ENCODE results near the gene GPRC5D. TPM values are rescaled to one million over a fixed set of nuclear protein-coding genes. Genes with fewer than 3 reads are reported as not detected.
A peak's percentile ranks its signal among the peaks of the same experiment; 100 is the strongest.

GPRC5D gene
- total RNA-seq, 3 donors from 2014 or later = not detected

DNA sequence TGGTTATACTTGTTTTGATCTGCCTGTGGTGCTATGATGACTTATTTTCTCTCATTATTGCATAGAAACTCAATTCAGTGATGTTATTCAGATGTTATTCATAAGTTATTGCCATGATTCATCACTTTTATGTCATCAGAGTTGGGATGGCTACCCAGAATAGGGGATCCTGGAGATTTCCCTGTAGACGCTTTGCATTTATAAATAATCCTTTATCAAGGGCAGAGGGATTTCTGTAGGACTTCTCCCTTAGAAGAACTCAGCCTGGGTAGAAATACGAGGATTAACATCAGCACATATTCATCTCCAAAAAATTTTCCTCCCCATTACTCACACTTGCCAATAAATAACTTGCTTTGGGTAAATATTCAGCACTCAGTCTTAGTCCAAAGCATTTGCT lies 55.7 kb downstream of the GPRC5D start:
- Histone ChIP-seq H3K9me3 (no peaks in the 10 kb centered on the region), H3K4me3 (no peak overlapping the region), H3K36me3 (ENCODE audit: low read depth) (no peaks in the 10 kb centered on the region), H3K4me1 (ENCODE audit: low read depth) (peaks cover 12% of the 10 kb centered on the region)
- intact Hi-C loops (cut with DNase I, micrococcal nuclease) = no loop called here
- TF ChIP-seq, protein P1, sequence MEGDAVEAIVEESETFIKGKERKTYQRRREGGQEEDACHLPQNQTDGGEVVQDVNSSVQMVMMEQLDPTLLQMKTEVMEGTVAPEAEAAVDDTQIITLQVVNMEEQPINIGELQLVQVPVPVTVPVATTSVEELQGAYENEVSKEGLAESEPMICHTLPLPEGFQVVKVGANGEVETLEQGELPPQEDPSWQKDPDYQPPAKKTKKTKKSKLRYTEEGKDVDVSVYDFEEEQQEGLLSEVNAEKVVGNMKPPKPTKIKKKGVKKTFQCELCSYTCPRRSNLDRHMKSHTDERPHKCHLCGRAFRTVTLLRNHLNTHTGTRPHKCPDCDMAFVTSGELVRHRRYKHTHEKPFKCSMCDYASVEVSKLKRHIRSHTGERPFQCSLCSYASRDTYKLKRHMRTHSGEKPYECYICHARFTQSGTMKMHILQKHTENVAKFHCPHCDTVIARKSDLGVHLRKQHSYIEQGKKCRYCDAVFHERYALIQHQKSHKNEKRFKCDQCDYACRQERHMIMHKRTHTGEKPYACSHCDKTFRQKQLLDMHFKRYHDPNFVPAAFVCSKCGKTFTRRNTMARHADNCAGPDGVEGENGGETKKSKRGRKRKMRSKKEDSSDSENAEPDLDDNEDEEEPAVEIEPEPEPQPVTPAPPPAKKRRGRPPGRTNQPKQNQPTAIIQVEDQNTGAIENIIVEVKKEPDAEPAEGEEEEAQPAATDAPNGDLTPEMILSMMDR (IDR thresholded peaks at IDR 0.05) = no peak
- DNase-seq = no peak
- no peak for ATAC-seq

DNA sequence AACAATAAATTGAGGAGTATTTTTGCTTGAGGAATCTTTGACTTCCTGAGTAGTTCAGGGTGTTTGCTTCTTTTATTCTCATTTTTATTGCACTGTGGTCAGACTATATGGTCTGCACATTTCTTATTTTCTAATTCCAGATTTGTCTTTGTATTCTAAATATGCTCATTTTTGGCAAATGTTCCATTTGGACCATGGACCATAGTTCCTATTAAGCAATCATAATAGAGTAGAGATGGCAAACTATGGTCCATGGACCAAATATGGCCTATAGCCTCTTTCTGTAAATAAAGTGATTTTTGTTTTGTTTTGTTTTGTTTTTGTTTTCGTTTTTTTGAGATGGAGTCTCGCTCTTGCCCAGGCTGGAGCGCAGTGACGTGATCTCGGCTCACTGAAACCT lies 58.5 kb downstream of the GPRC5D start:
- ATAC-seq (no peak), DNase-seq (no peak)
- TF ChIP-seq, protein P1 (IDR thresholded peaks at IDR 0.05) = no peak
- Histone ChIP-seq H3K36me3 (ENCODE audit: low read depth) (no peaks in the 10 kb centered on the region), H3K9me3 (no peaks in the 10 kb centered on the region), H3K4me1 (ENCODE audit: low read depth) (peaks cover 16% of the 10 kb centered on the region), H3K4me3 (no peak overlapping the region)
- intact Hi-C loops (cut with DNase I, micrococcal nuclease) = loop anchor here in 1 of 2 donors (5.0 kb wide), 1 partner anchor 56 kb away; no protein-coding TSS in a partner anchor

DNA sequence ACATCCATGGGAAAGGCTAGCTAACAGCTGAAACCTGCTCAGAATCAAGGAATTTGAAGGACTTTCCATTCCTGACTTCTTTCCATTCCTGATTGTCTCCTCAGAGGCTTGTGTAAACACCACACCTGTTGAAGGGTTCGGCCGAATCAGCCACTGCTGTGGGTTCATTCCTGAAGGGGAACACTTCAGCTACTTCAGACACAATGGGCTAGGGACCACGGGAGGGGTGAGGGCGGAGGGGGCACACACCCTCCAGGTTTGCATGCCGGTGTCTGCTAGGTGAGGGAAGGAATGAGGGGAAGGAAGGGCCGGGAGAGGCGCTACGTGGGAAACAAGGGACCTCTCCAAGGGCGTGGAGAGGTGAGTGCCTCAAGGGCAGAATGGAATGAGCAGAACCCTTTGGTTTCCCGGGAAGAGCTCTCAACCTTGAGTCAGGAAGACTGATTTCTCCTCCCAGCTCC lies 59.3 kb downstream of the GPRC5D start:
- H3K4me3 ChIP-seq = peak overlapping the region; percentile 22
- no peaks in the 10 kb centered on the region for H3K36me3 ChIP-seq (ENCODE audit: low read depth)
- no peaks in the 10 kb centered on the region for H3K9me3 ChIP-seq
- ATAC-seq = peak; percentile 9
- peak in 2 of 3 donors; percentile 60 to 62 for DNase-seq
- intact Hi-C loops (cut with DNase I, micrococcal nuclease) = loop anchor here in 1 of 2 donors (5.0 kb wide), 1 partner anchor 55 kb away; no protein-coding TSS in a partner anchor
- peaks cover 16% of the 10 kb centered on the region for H3K4me1 ChIP-seq (ENCODE audit: low read depth)
- TF ChIP-seq, protein P1 (IDR thresholded peaks at IDR 0.05) = no peak

DNA sequence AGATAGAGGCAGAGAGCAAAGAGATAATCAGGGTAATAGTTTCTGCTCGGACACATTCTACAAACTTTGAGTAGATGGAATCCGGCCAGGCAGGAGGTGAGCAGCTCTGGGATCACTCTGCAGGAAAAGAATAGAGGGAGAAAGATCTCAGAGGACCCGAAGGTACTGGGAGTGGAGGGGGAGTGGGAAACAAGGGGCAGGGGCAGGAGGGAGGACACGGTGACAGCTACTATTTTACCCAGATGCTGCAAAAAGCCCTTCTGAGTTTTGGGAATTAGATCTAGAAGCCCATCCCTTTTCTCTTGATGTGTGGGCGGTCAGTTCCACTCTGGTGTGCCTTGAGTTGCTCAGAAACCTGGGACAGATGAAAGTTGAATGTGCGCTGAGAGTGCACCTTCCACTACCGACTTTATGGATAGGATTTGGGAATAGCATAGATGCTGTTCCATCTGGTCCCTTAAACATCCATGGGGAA lies 60.1 kb downstream of the GPRC5D start:
- no peak for ATAC-seq

DNA sequence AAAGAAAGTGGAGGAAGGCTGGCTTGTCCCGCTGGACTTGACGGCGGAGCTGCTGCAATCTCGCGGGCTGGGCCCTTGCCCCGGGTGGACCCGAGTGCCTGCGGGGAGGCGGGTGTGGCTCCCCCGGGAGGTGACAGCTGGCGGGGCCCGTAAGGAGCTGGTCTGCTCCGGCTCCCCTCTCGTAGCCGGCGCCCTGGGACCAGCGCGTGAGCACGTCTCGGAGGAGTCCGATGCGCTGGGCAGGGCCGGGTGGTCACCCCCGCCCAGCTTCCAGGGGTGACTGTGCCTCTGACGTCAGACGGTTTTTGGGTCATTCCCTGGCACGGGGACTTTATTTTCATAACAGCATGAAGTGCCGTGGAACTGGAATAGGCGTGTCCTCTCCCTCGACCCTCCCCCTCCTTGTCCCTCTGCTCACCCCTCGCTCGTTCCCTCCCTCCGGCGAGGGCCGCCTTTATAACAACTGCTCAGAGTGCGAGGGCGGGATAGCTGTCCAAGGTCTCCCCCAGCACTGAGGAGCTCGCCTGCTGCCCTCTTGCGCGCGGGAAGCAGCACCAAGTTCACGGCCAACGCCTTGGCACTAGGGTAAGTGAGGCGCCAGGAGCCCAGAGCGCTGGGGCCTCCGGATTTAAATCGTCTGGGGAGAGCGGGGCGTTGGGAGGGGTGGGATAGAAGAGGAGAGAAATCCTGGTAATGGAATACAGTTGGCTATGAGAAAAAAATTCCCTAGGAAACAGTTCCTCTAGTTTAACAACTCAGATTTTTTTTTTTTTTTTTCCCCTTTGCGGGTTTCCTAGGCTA lies 60.7 kb downstream of the GPRC5D start, which contains the start of gene GPRC5A:
GPRC5A (plus strand) TSS at position 483 of the 801 bp plus-strand sequence. CDS start 16,688 bp downstream, outside the sequence.
- peak; percentile 84 for ATAC-seq

More for the DNA sequence above, 60.1 kb downstream of the GPRC5D start:
- Histone ChIP-seq H3K9me3 (no peaks in the 10 kb centered on the region), H3K4me3 (peak overlapping the region; percentile 22), H3K4me1 (ENCODE audit: low read depth) (peaks cover 16% of the 10 kb centered on the region), H3K36me3 (ENCODE audit: low read depth) (no peaks in the 10 kb centered on the region)
- no peak for DNase-seq
- intact Hi-C loops (cut with DNase I, micrococcal nuclease) = loop anchor here in 1 of 2 donors (5.0 kb wide), 1 partner anchor 55 kb away; no protein-coding TSS in a partner anchor
- TF ChIP-seq, protein P1 (IDR thresholded peaks at IDR 0.05) = no peak

More for the DNA sequence above, 60.7 kb downstream of the GPRC5D start, which contains the start of gene GPRC5A:
- H3K36me3 ChIP-seq (ENCODE audit: low read depth) = no peaks in the 10 kb centered on the region
- no peaks in the 10 kb centered on the region for H3K9me3 ChIP-seq
- TF ChIP-seq, protein P1 (IDR thresholded peaks at IDR 0.05) = no peak
- peak; percentile 90 to 94 (median 92) for DNase-seq
- H3K4me1 ChIP-seq (ENCODE audit: low read depth) = peaks cover 16% of the 10 kb centered on the region
- intact Hi-C loops (cut with DNase I, micrococcal nuclease) = loop anchor here in 1 of 2 donors (5.0 kb wide), 1 partner anchor 54 kb away; no protein-coding TSS in a partner anchor
- H3K4me3 ChIP-seq = peak within 1 kb of the TSS; percentile 22

Other genes with a start within 250 kb of the GPRC5D start
- gene CDKN1B, start 234.8 kb downstream of the GPRC5D start, total RNA-seq = 10 to 100 TPM; 46.7 to 71.1 (median 53.0) TPM
- 10 to 100 TPM in 1 of 3 donors, 1 to 10 TPM in 1, under 1 TPM in 1; 0.93 to 12.9 (median 5.0) TPM for gene APOLD1, start 166.5 kb downstream of the GPRC5D start, total RNA-seq
- gene DDX47, start 138.8 kb downstream of the GPRC5D start, total RNA-seq = 10 to 100 TPM; 35.0 to 45.4 (median 40.9) TPM
- gene GPRC5A, start 60.6 kb downstream of the GPRC5D start, total RNA-seq = 100 to 1,000 TPM; 136 to 326 (median 320) TPM
- 10 to 100 TPM; 46.0 to 68.1 (median 62.1) TPM for gene HEBP1, start 48.1 kb upstream of the GPRC5D start, total RNA-seq
- 1 to 10 TPM; 1.4 to 3.4 (median 1.9) TPM for gene FAM234B, start 92.2 kb upstream of the GPRC5D start, total RNA-seq
- not detected for gene GSG1, start 151.5 kb upstream of the GPRC5D start, total RNA-seq
- gene EMP1, start 244.6 kb upstream of the GPRC5D start, total RNA-seq = 100 to 1,000 TPM; 245 to 680 (median 667) TPM